Naive thymus-derived CD4-positive, alpha-beta T cell (primary cell): ENCODE results near the gene IL15. TPM values are rescaled to one million over a fixed set of nuclear protein-coding genes. Genes with fewer than 3 reads are reported as not detected.

ENCODE experiments used
- ATAC-seq: fragments of 150-1000 bp; cut with Tn5 transposase; 2 replicates; pipeline ENCODE4 v1.10.0; 2021; ENCODE audit warnings: mild to moderate bottlenecking, moderate library complexity
- CTCF ChIA-PET: fragments of 350-600 bp; sonication (Branson Sonifier 250); formaldehyde crosslinking; loops from one replicate; lab custom pipeline; 2021; ENCODE audit warnings: antibody characterized with exemption; lab: Charles Lee
- POLR2A ChIA-PET: fragments of 350-600 bp; sonication (Branson Sonifier 250); formaldehyde crosslinking; loops from one replicate; lab custom pipeline; 2021; ENCODE audit warnings: antibody characterized with exemption, inconsistent platforms; lab: Charles Lee
- DNase-seq, 9 donors: peaks; one replicate each; pipeline versions ENCODE4 v3.0.0 to v3.0.0-alpha.2; 2020 to 2022; ENCODE audit warnings: mixed read lengths in 1 of 9
- H3K27ac ChIP-seq: one replicate; pipeline ENCODE4 v1.7.0; 2013; ENCODE audit warnings: mild to moderate bottlenecking, low read depth, low read length, moderate library complexity
- H3K27me3 ChIP-seq, 2 donors: one replicate each; pipeline ENCODE4 v1.7.0; 2013; ENCODE audit warnings: low read length in 2 of 2, mild to moderate bottlenecking in 2 of 2, moderate library complexity in 2 of 2; ENCODE audit not compliant: control insufficient read depth in 2 of 2, insufficient read depth in 2 of 2
- H3K36me3 ChIP-seq, 3 experiments: 1 replicate in 2 of 3; 2 replicates in 1 of 3; pipeline ENCODE4 v1.7.0; 2013; ENCODE audit warnings: low read length in 3 of 3, mild to moderate bottlenecking in 3 of 3, moderate library complexity in 1 of 3; ENCODE audit not compliant: insufficient read depth in 3 of 3, control insufficient read depth in 2 of 3
- H3K4me1 ChIP-seq, 2 donors: one replicate each; pipeline ENCODE4 v1.7.0; 2013; ENCODE audit warnings: low read length in 2 of 2, mild to moderate bottlenecking in 2 of 2, moderate library complexity in 1 of 2; ENCODE audit not compliant: control insufficient read depth in 2 of 2, insufficient read depth in 2 of 2
- H3K4me3 ChIP-seq: 2 replicates; pipeline ENCODE4 v1.7.0; 2013; ENCODE audit warnings: mild to moderate bottlenecking, low read length
- H3K9me3 ChIP-seq, 3 experiments: 1 replicate in 2 of 3; 2 replicates in 1 of 3; pipeline ENCODE4 v1.7.0; 2013; ENCODE audit warnings: low read length in 3 of 3; ENCODE audit not compliant: control insufficient read depth in 2 of 3
- H3K27ac Mint-ChIP-seq, 9 donors: one replicate each; pipeline ENCODE4 v1.8.0; 2020 to 2022; ENCODE audit warnings: mixed read lengths in 9 of 9, mild to moderate bottlenecking in 8 of 9, moderate library complexity in 5 of 9, inconsistent platforms in 2 of 9
- H3K27me3 Mint-ChIP-seq, 5 donors: one replicate each; pipeline ENCODE4 v1.8.0; 2021 to 2022; ENCODE audit warnings: mixed read lengths in 5 of 5, mild to moderate bottlenecking in 1 of 5
- H3K36me3 Mint-ChIP-seq, 5 donors: one replicate each; pipeline ENCODE4 v1.8.0; 2020 to 2022; ENCODE audit warnings: mixed read lengths in 5 of 5, mild to moderate bottlenecking in 3 of 5, inconsistent platforms in 1 of 5
- H3K4me1 Mint-ChIP-seq, 7 donors: one replicate each; pipeline ENCODE4 v1.8.0; 2020 to 2022; ENCODE audit warnings: mixed read lengths in 7 of 7, mild to moderate bottlenecking in 3 of 7, inconsistent platforms in 1 of 7
- H3K4me3 Mint-ChIP-seq, 10 donors: one replicate each; pipeline ENCODE4 v1.8.0; 2020 to 2022; ENCODE audit warnings: mild to moderate bottlenecking in 10 of 10, mixed read lengths in 10 of 10, moderate library complexity in 6 of 10, inconsistent platforms in 2 of 10
- H3K9me3 Mint-ChIP-seq, 11 donors: one replicate each; pipeline ENCODE4 v1.8.0; 2020 to 2022; ENCODE audit warnings: mixed read lengths in 11 of 11, mild to moderate bottlenecking in 4 of 11, inconsistent platforms in 1 of 11, moderate library complexity in 1 of 11
- intact Hi-C, 2 donors: fragments of 100-400 bp; cut with micrococcal nuclease; formaldehyde crosslinking; loops; one replicate each; pipeline ENCODE4 v1.15.1; 2023
- polyA plus RNA-seq, 2 donors: library from polyadenylated mRNA; unstranded; fragments of 300-500 nt; fragmentation: Illumina TruSeq; gene quantifications; one replicate each; pipeline ENCODE4 v1.2.3, GENCODE V29; 2021
- total RNA-seq, 6 experiments: library from RNA in 5 of 6; stranded (reverse) in 5 of 6; gene quantifications; 1 replicate in 5 of 6; 2 replicates in 1 of 6; pipeline ENCODE4 v1.2.3 and lab custom pipeline; 2021 to 2026

The IL15 gene
- total and polyA plus RNA-seq, 7 experiments from 2014 or later, result 0.47 to 8.7 (median 0.64) TPM

DNA sequence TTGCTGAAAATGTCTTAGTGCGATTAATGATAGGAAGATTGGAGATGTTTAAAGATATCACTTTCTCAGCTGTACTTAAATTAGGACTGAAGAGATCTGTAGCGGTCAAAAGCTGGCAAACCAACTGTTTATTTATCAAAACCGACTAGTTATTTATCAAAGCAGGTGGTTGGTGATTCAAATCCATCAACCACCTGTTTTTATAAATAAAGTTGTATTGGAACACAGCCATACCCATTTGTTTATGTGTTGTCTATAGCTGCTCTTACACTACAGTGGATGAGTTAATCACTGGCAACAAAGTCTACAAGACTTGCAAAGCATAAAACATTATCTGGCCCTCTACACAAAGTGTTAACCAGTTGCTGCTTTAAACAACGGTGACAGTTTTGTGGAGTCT lies 76.8 kb downstream of the IL15 start:
- Mint-ChIP-seq H3K9me3 (peaks cover 0 to 25% (median 6%) of the 10 kb centered on the region in 11 donors), H3K4me1 (no peaks in the 10 kb centered on the region), H3K36me3 (peaks cover 0 to 5% (median 0%) of the 10 kb centered on the region in 5 donors), H3K4me3 (no peak overlapping the region), H3K27ac (no peak overlapping the region), H3K27me3 (peaks cover 0 to 9% (median 0%) of the 10 kb centered on the region in 5 donors)
- no peak overlapping the region for H3K4me3 ChIP-seq
- intact Hi-C loops, result loop anchor here in 1 of 2 donors (5.0 kb wide), 1 partner anchor 406 kb away; no protein-coding TSS in a partner anchor
- no peak overlapping the region for H3K27ac ChIP-seq
- no peaks in the 10 kb centered on the region for H3K4me1 ChIP-seq
- CTCF ChIA-PET, result no interaction called here
- H3K9me3 ChIP-seq, result no peaks in the 10 kb centered on the region
- ATAC-seq, result no peak
- POLR2A ChIA-PET, result no interaction called here
- no peak for DNase-seq
- H3K36me3 ChIP-seq, result no peaks in the 10 kb centered on the region
- no peaks in the 10 kb centered on the region for H3K27me3 ChIP-seq

- H3K4me1 ChIP-seq, result no peaks in the 10 kb centered on the region
- no peaks in the 10 kb centered on the region for H3K36me3 ChIP-seq
- no peak for ATAC-seq
- no peaks in the 10 kb centered on the region for H3K9me3 ChIP-seq
- H3K27me3 ChIP-seq, result no peaks in the 10 kb centered on the region
- no peaks in the 10 kb centered on the region for H3K4me1 Mint-ChIP-seq
- ChIA-PET CTCF (no interaction called here), POLR2A (no interaction called here)
- no peak for DNase-seq
- no peak overlapping the region for H3K27ac Mint-ChIP-seq
- H3K27me3 Mint-ChIP-seq, result peaks cover 0 to 9% (median 0%) of the 10 kb centered on the region in 5 donors
- H3K36me3 Mint-ChIP-seq, result peaks cover 0 to 5% (median 0%) of the 10 kb centered on the region in 5 donors
- H3K4me3 ChIP-seq, result no peak overlapping the region
- peaks cover 0 to 19% (median 2%) of the 10 kb centered on the region in 11 donors for H3K9me3 Mint-ChIP-seq
- H3K4me3 Mint-ChIP-seq, result no peak overlapping the region
- H3K27ac ChIP-seq, result no peak overlapping the region
- intact Hi-C loops, result loop anchor here in 1 of 2 donors (5.0 kb wide), 1 partner anchor 407 kb away; no protein-coding TSS in a partner anchor
These were observed 77.5 kb downstream of the IL15 start for GRCh38 chr4:141713771-141714445.

DNA sequence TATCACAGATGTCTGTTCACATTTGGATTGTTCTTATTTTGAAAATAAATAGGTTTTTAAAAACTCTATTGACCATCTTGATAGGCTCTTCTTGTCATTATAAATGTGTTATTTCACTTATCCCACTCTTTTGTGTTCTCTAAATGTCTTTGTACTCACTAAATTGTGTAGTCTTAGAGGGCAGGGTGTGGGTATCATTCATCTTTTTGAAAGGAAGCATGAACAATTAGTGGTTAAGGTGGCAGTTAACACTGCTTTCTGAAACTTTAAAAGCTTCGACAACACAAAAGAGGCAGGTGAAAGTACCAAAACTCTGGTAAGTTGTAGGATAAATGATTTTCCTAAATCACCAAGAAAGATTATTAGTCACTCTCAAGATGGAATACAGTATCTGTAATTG lies 83.2 kb downstream of the IL15 start:
- H3K27ac Mint-ChIP-seq, result no peak overlapping the region

GRCh38 chr4:141721174-141721573 lies 84.8 kb downstream of the IL15 start:
- ChIA-PET CTCF (no interaction called here), POLR2A (no interaction called here)
- H3K4me3 Mint-ChIP-seq, result no peak overlapping the region
- no peaks in the 10 kb centered on the region for H3K27me3 Mint-ChIP-seq
- H3K4me1 Mint-ChIP-seq, result peaks cover 0 to 3% (median 0%) of the 10 kb centered on the region in 7 donors
- no peak overlapping the region for H3K27ac Mint-ChIP-seq
- ATAC-seq (no peak), DNase-seq (no peak)
- Histone ChIP-seq H3K4me1 (no peaks in the 10 kb centered on the region), H3K36me3 (no peaks in the 10 kb centered on the region), H3K27me3 (no peaks in the 10 kb centered on the region), H3K27ac (no peak overlapping the region), H3K9me3 (no peaks in the 10 kb centered on the region), H3K4me3 (no peak overlapping the region)
- intact Hi-C loops, result no loop called here
- peaks cover 0 to 13% (median 2%) of the 10 kb centered on the region in 11 donors for H3K9me3 Mint-ChIP-seq
- H3K36me3 Mint-ChIP-seq, result no peaks in the 10 kb centered on the region

More for the DNA sequence above, 83.2 kb downstream of the IL15 start:
- H3K27me3 ChIP-seq, result no peaks in the 10 kb centered on the region
- ATAC-seq (no peak), DNase-seq (no peak)
- ChIA-PET CTCF (no interaction called here), POLR2A (interaction anchor here (0.7 kb wide), 1 partner anchor 12 kb away, joined by 5 read pairs; no protein-coding TSS in a partner anchor)
- H3K36me3 ChIP-seq, result no peaks in the 10 kb centered on the region
- H3K4me1 Mint-ChIP-seq, result peaks cover 0 to 2% (median 0%) of the 10 kb centered on the region in 7 donors
- peaks cover 0 to 19% (median 2%) of the 10 kb centered on the region in 11 donors for H3K9me3 Mint-ChIP-seq
- no peaks in the 10 kb centered on the region for H3K4me1 ChIP-seq
- no peak overlapping the region for H3K4me3 ChIP-seq
- intact Hi-C loops, result no loop called here
- H3K9me3 ChIP-seq, result no peaks in the 10 kb centered on the region
- H3K36me3 Mint-ChIP-seq, result peaks cover 0 to 5% (median 0%) of the 10 kb centered on the region in 5 donors
- H3K27ac ChIP-seq, result no peak overlapping the region
- no peak overlapping the region for H3K4me3 Mint-ChIP-seq
- H3K27me3 Mint-ChIP-seq, result no peaks in the 10 kb centered on the region

DNA sequence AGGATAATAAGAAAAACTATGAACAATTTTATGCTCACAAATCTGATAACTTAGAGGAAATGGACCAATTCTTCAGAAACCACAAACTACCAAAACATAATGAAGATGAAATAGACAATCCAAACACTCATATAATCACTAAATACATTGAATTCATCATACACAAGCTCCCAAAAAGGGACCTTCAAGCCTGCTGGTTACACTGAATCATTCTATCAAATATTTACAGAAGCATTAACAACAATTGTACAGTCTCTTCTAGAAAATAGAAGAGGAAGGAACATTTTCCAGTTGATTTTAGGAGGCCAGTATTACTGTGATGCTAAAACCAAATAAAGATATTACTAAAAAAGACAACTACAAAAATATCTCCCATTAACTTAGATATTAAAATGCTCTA lies 88.3 kb downstream of the IL15 start:
- Mint-ChIP-seq H3K4me3 (no peak overlapping the region), H3K4me1 (peaks cover 0 to 3% (median 0%) of the 10 kb centered on the region in 7 donors), H3K9me3 (peaks cover 0 to 2% (median 0%) of the 10 kb centered on the region in 11 donors), H3K27ac (no peak overlapping the region), H3K27me3 (no peaks in the 10 kb centered on the region), H3K36me3 (no peaks in the 10 kb centered on the region)
- ATAC-seq (no peak), DNase-seq (no peak)
- intact Hi-C loops, result no loop called here
- CTCF ChIA-PET, result no interaction called here
- no peaks in the 10 kb centered on the region for H3K36me3 ChIP-seq
- no peak overlapping the region for H3K27ac ChIP-seq
- H3K4me3 ChIP-seq, result no peak overlapping the region
- no peaks in the 10 kb centered on the region for H3K9me3 ChIP-seq
- H3K27me3 ChIP-seq, result no peaks in the 10 kb centered on the region
- H3K4me1 ChIP-seq, result no peaks in the 10 kb centered on the region
- POLR2A ChIA-PET, result no interaction called here

GRCh38 chr4:141727420-141727819 lies 91.0 kb downstream of the IL15 start:
- ChIA-PET POLR2A (no interaction called here), CTCF (no interaction called here)
- DNase-seq (no peak), ATAC-seq (no peak)
- no peaks in the 10 kb centered on the region for H3K36me3 ChIP-seq
- no peaks in the 10 kb centered on the region for H3K9me3 ChIP-seq
- Mint-ChIP-seq H3K4me1 (peaks cover 0 to 3% (median 0%) of the 10 kb centered on the region in 7 donors), H3K9me3 (peaks cover 0 to 2% (median 0%) of the 10 kb centered on the region in 11 donors), H3K27ac (no peak overlapping the region), H3K27me3 (no peaks in the 10 kb centered on the region), H3K4me3 (no peak overlapping the region), H3K36me3 (no peaks in the 10 kb centered on the region)
- intact Hi-C loops, result no loop called here
- no peaks in the 10 kb centered on the region for H3K27me3 ChIP-seq
- no peak overlapping the region for H3K4me3 ChIP-seq
- no peaks in the 10 kb centered on the region for H3K4me1 ChIP-seq
- no peak overlapping the region for H3K27ac ChIP-seq

GRCh38 chr4:141730805-141731204 lies 94.4 kb downstream of the IL15 start:
- Histone ChIP-seq H3K36me3 (no peaks in the 10 kb centered on the region), H3K27ac (no peak overlapping the region), H3K4me1 (no peaks in the 10 kb centered on the region), H3K9me3 (no peaks in the 10 kb centered on the region), H3K27me3 (no peaks in the 10 kb centered on the region), H3K4me3 (no peak overlapping the region)
- no peak overlapping the region for H3K4me3 Mint-ChIP-seq
- no peak for ATAC-seq
- H3K4me1 Mint-ChIP-seq, result no peaks in the 10 kb centered on the region
- H3K27ac Mint-ChIP-seq, result no peak overlapping the region
- ChIA-PET POLR2A (no interaction called here), CTCF (no interaction called here)
- no peaks in the 10 kb centered on the region for H3K27me3 Mint-ChIP-seq
- H3K36me3 Mint-ChIP-seq, result peaks cover 0 to 5% (median 0%) of the 10 kb centered on the region in 5 donors
- intact Hi-C loops, result no loop called here
- peaks cover 0 to 6% (median 0%) of the 10 kb centered on the region in 11 donors for H3K9me3 Mint-ChIP-seq
- DNase-seq, result no peak
